Measurements from ENCODE around the gene FAM81B. TPM values are rescaled to one million over a fixed set of nuclear protein-coding genes. Genes with fewer than 3 reads are reported as not detected.
"Not testable (repeated sequence)": the region's sequence is repeated elsewhere in the genome, so short reads cannot be mapped to it uniquely, and the experiment has no call there.

The FAM81B gene, protein sequence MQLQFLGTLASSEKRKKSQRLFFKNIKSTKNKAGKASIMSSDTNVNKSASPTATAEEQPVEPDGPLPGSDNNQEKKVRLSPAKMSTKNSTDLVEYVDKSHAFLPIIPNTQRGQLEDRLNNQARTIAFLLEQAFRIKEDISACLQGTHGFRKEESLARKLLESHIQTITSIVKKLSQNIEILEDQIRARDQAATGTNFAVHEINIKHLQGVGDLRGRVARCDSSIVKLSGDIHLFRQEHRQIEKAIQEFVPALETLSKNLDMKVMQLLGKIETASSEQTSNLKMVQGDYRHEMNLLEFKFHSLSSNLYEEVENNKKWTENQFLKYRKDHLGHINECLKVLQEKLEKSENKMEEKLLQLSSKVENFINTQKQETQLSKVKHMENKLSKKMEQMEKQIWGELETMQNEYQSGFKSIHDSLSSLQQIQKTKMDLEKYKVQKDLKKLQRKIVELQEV
- not detected for total RNA-seq
- long read RNA-seq, result 0 reads

DNA sequence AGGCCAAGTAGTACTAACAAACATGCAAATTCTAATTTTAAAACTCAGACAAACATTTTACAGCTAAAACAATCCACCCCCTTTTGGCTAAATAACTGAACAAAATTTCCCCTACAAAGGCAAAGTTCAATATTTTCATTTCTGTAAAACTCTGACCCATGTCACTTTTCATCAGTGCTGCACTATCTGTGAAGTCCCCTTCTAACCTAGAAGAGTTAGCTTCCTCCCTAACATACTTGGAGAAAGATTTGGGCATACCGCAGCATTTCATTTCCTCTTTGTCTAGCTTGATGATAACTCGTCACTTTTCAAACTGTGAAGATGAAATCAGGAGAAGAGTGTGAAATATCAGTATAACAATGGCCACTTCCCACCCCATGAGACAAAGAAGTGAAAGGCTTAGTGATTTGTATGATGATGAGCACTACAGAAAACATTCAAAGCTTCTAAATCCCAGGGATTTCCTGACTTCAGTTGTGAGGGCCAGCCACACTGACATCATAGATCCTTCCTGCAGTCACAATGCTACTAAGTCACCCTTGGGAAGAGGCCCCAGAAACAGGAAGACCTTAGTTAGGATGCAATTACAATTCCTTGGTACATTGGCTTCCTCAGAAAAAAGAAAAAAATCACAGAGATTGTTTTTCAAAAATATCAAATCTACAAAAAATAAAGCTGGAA, at the start of gene FAM81B:
FAM81B (plus strand) TSS at position 555 of the 681 bp plus-strand sequence; CDS start at position 579, 24 bp downstream.
- TF ChIP-seq, protein P1, sequence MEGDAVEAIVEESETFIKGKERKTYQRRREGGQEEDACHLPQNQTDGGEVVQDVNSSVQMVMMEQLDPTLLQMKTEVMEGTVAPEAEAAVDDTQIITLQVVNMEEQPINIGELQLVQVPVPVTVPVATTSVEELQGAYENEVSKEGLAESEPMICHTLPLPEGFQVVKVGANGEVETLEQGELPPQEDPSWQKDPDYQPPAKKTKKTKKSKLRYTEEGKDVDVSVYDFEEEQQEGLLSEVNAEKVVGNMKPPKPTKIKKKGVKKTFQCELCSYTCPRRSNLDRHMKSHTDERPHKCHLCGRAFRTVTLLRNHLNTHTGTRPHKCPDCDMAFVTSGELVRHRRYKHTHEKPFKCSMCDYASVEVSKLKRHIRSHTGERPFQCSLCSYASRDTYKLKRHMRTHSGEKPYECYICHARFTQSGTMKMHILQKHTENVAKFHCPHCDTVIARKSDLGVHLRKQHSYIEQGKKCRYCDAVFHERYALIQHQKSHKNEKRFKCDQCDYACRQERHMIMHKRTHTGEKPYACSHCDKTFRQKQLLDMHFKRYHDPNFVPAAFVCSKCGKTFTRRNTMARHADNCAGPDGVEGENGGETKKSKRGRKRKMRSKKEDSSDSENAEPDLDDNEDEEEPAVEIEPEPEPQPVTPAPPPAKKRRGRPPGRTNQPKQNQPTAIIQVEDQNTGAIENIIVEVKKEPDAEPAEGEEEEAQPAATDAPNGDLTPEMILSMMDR (IDR thresholded peaks at IDR 0.05), result no peak
- no peak for TF ChIP-seq POLR2A (IDR thresholded peaks at IDR 0.05)
- no peak for DNase-seq
- Histone ChIP-seq H3K4me1 (no peaks in the 10 kb centered on the region), H3K27me3 (no peaks in the 10 kb centered on the region), H3K9me3 (no peaks in the 10 kb centered on the region), H3K36me3 (no peaks in the 10 kb centered on the region), H3K27ac (no peak within 1 kb of the TSS), H3K4me3 (no peak within 1 kb of the TSS)
- ATAC-seq, result no peak
- intact Hi-C loops (cut with DNase I), result no loop called here
- 46% methylated on average over 2 of the region's 2 CpGs for WGBS (ENCODE audit: insufficient coverage, low coverage, low lambda C conversion rate, missing lambda C conversion rate)

DNA sequence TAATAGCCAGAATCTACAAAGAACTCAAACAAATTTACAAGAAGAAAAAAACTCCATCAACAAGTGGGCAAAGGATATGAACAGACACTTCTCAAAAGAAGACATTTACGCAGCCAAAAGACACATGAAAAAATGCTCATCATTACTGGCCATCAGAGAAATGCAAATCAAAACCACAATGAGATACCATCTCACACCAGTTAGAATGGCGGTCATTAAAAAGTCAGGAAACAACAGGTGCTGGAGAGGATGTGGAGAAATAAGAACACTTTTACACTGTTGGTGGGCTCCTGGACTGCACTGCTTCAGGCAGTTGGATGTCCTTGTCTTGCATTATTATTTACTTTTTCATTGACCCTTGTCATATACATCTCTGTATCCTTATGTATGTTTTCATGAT, 49.7 kb upstream of the FAM81B start:
- H3K36me3 ChIP-seq; ATAC-seq; DNase-seq; H3K27ac ChIP-seq; H3K9me3 ChIP-seq; H3K4me3 ChIP-seq; H3K27me3 ChIP-seq; H3K4me1 ChIP-seq; intact Hi-C loops (cut with DNase I): not testable (repeated sequence)
- 65% methylated on average over 2 of the region's 2 CpGs for WGBS (ENCODE audit: insufficient coverage, low coverage, low lambda C conversion rate, missing lambda C conversion rate)

DNA sequence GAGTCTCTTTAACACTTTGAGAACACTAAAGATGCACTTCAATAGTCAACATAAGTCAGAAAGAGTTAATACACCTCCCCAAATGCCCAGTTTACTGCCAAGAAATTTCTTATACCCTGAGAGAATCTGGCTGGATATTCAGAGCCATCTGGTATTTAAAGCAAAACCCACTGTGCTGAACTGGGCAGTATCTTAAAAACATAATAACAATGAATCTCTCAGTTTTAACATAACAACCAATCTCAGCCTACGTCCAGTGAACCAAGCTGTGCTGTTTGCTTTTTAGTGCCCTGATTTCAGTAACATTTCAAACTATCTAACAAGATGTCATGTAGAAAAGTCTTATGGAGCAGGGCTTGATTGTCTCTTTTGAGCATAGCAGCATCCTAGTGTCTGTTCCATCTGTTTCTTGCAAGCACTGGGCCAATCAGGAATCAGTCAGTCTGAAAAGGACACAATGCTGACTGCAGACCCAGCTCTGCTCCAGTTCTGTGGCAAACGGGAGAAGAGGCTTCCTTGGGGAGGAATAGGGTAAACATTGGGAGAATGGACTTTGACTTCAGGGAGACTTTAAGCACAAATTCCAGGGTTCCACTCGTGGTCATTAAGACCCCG, 43.6 kb upstream of the FAM81B start:
- 17% methylated on average over 3 of the region's 4 CpGs for WGBS (ENCODE audit: insufficient coverage, low coverage, low lambda C conversion rate, missing lambda C conversion rate)
- no peak for ATAC-seq

DNA sequence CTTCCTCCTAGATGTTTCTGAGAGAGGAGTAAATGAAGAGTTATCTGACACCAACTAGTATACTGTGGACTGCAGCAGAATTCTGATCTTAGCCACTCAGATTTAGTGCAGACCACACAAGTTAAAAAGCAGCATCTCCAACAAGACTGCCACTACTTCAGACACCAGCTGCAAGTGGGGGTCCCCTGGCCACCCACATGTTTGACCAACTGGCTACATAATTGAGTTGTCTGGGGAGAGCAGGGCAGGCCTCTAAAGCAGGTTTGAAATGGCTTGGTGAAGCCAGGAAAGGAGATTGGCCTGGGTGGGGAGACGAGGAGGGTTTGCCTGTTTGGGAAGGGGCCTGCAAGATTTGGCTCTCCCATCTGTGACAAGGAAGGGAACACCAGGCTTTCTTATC, 40.5 kb upstream of the FAM81B start:
- Histone ChIP-seq H3K4me3 (no peak overlapping the region), H3K36me3 (no peaks in the 10 kb centered on the region), H3K4me1 (no peaks in the 10 kb centered on the region), H3K27me3 (no peaks in the 10 kb centered on the region), H3K27ac (no peak overlapping the region), H3K9me3 (no peaks in the 10 kb centered on the region)
- intact Hi-C loops (cut with DNase I), result no loop called here
- DNase-seq (no peak), ATAC-seq (no peak)
- 71% methylated on average over 1 of the region's 1 CpG for WGBS (ENCODE audit: insufficient coverage, low coverage, low lambda C conversion rate, missing lambda C conversion rate)
- no peak for TF ChIP-seq POLR2A (IDR thresholded peaks at IDR 0.05)
- TF ChIP-seq, protein P1 (IDR thresholded peaks at IDR 0.05), result no peak

More for the DNA sequence above, 43.6 kb upstream of the FAM81B start:
- H3K4me3 ChIP-seq, result no peak overlapping the region
- H3K36me3 ChIP-seq, result no peaks in the 10 kb centered on the region
- H3K9me3 ChIP-seq, result no peaks in the 10 kb centered on the region
- intact Hi-C loops (cut with DNase I), result no loop called here
- no peaks in the 10 kb centered on the region for H3K27me3 ChIP-seq
- H3K27ac ChIP-seq, result no peak overlapping the region
- TF ChIP-seq POLR2A (IDR thresholded peaks at IDR 0.05), result no peak
- TF ChIP-seq, protein P1 (IDR thresholded peaks at IDR 0.05), result no peak
- DNase-seq, result no peak
- no peaks in the 10 kb centered on the region for H3K4me1 ChIP-seq

DNA sequence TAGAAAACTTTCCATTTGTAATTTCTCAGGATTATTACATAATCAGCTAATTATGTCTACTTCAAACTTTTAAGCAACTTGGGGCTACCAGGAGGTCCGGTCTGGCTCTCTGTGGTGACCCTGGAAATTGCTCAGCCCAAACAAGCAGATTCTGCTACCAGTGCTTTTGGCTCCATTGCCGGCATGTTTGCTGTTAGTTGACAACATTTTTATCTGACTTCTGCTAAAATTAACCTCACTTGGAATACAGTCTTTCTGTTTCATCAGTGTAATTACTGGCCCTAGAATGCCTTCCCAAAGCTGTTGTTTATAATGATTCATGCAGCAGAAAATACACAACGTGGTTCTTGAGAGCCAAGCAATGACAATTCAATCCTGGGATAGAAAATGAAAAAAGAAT, 38.5 kb upstream of the FAM81B start:
- TF ChIP-seq, protein P1 (IDR thresholded peaks at IDR 0.05), result no peak
- TF ChIP-seq POLR2A (IDR thresholded peaks at IDR 0.05), result no peak

More for the DNA sequence above, 38.5 kb upstream of the FAM81B start:
- no peak overlapping the region for H3K4me3 ChIP-seq
- ATAC-seq, result no peak
- no peak overlapping the region for H3K27ac ChIP-seq
- H3K27me3 ChIP-seq, result no peaks in the 10 kb centered on the region
- no peaks in the 10 kb centered on the region for H3K4me1 ChIP-seq
- no peaks in the 10 kb centered on the region for H3K36me3 ChIP-seq
- WGBS (ENCODE audit: insufficient coverage, low coverage, low lambda C conversion rate, missing lambda C conversion rate), result 41% methylated on average over 3 of the region's 3 CpGs
- no peaks in the 10 kb centered on the region for H3K9me3 ChIP-seq
- intact Hi-C loops (cut with DNase I), result no loop called here
- no peak for DNase-seq

All from right lobe of liver (tissue), 6 donors.